Stimulated activated CD4-positive, alpha-beta T cell treated with anti-CD3 and anti-CD28 coated beads, TNF-alpha, amount 100 ng/mL, for 1 hour (primary cell): ENCODE data around the gene HDAC11.

ENCODE experiments used
- DNase-seq, 3 donors: peaks; one replicate each; pipeline ENCODE4 v3.0.0-alpha.2; 2020; ENCODE audit warnings: low read depth in 3 of 3, low spot score in 1 of 3

HDAC11 gene

GRCh38 chr3:13522236-13522635 is 42.1 kb downstream of the HDAC11 start:
- DNase-seq, result no peak

GRCh38 chr3:13524979-13525669 is 45.0 kb downstream of the HDAC11 start:
- no peak for DNase-seq

- no peak for DNase-seq
Observed at GRCh38 chr3:13525827-13526625, 45.9 kb downstream of the HDAC11 start.

GRCh38 chr3:13526626-13526949 is 46.5 kb downstream of the HDAC11 start:
- no peak for DNase-seq

- no peak for DNase-seq
Observed at GRCh38 chr3:13528217-13528867, 48.2 kb downstream of the HDAC11 start.

DNA sequence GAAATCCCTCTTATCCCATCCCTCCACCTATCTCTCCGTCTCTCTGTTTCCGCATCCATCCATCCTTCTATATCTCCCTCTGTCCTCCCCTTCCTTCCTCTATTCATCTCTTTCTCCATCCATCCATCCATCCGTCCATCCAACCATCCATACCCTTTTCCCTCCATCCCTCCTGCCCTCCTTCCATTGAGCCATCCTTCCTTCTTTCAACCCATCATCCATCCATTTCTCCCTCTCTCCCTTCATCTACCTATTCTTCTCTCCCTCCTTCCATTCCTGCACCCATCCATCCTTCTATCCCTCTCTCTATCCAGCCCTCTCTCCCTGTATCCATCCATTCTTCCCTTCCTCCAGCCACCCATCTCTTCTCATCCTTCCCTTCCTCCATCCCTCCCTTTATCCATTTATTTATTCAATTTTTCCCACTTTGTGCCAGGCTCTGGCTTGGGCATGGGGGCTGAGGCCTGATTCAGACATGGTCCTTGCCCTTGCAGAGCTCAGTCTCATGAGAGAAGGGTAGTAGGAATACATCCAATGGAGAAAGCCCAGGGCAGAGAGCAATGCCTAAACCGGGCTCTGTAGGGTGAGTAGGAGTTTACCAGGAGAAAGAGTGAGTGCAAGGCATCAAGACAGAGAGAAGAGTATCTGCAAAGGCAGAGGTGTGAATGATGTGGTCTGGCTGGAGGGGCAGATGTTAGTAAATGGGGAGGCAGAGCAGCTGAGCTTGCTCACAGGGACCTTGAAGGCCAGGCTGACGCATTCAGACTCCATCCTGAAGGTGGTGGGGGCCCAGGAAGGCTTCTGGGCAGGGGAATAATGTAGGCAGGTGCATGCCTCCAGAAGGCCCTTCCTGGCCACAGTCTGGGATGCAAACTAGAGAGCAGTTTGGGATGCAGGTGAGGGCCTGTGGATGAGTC is 49.3 kb downstream of the HDAC11 start:
- no peak for DNase-seq

DNA sequence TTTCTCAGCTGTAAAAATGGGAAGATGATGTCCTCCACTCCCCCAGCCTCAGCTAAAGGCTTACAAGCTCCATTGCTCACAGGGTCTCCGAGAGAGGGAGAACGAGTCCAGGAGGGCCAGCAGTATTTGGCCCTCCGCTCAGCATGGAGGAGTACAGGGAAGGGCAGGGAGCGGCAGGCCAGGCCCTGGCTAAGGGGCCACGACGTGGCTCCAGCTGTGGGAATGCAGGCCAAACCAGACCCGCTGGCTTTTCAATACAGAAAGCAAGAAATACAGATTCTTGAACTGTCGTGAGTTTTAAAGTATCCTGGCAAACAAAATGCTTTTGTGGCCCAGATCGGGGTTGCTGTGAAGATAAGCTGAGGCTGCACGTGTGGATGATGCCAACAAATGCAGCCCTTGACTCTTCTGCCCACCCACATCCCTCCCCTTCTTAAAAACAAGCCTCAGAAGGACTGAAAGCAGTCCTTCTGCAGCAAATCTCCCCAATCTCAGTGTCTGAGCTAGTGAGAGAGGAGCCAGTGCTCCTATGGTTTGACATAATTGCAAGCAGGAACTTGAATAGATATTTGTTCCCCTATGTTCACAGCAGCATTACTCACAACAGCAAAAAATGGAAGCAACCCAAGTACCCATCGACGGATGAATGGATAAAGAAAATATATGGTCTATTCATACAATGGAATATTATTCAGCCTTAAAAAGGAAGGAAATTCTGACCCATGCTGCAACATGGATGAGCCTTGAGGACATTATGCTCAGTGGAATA is 50.3 kb downstream of the HDAC11 start:
- DNase-seq, result no peak

GRCh38 chr3:13532085-13532484 is 52.0 kb downstream of the HDAC11 start:
- no peak for DNase-seq

GRCh38 chr3:13532631-13533030 is 52.5 kb downstream of the HDAC11 start:
- DNase-seq, result no peak

DNA sequence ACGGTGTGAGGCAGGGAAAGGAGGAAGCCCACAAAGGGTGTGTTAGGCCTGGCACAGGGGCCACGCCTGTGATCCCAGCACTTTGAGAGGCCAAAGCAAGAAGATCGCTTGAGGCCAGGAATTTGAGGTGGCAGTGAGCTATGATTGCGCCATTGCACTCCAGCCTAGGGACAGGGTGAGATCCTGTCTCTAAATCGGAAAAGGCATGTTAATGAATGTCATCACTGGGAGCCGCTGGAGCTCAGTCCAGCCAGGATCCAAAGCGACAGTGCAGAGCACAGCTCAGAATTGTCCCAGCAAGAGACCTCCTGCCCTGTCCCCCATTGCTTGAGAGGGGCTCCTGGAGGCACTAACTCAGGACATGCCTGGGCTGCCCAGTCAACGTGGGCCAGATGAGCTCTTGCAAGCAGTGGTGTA is 53.8 kb downstream of the HDAC11 start:
- DNase-seq, result no peak

- DNase-seq, result no peak
Observed at GRCh38 chr3:13535526-13535875, 55.4 kb downstream of the HDAC11 start.

DNA sequence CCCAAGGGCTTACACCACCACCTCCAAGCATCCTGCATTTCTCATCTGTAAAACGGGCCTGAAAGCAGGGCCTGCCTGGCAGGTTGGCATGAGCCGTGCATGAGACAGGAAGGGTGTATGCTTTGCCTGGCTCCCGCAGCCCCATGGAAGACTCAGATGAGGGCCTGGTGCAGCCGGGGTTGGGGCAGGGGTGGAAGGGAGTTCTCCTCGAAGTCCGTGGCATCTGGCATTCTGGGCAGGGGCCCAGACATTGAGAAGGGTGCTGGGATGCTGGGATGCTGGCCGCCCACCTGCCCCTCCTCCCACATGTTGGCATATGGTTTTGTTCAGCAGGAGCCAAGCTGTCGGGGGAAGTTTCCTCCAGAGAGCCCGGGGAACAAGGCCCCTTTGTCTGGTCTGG is 55.8 kb downstream of the HDAC11 start:
- DNase-seq, result no peak

- no peak for DNase-seq
Observed at GRCh38 chr3:13536432-13536831, 56.3 kb downstream of the HDAC11 start.

DNA sequence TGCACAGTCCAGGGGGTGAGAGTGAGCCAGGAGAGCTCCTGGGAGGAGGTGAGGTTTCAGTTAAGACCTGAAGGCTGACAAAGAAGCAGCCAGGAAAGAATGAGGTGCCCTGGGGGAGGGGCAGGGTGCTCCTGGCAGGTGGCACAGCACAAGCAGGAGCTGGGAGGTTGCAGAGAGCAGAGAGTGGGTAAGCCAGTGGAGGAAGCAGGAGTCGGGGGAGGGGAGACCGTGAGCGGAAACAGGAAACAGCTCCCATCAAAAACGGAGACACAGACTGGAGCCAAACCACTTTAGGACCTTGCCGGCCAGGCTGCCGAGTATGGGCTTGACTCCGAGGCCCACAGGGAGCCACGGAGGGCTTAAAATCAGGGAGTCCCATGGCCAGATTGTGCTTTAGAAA is 56.7 kb downstream of the HDAC11 start:
- no peak for DNase-seq

DNA sequence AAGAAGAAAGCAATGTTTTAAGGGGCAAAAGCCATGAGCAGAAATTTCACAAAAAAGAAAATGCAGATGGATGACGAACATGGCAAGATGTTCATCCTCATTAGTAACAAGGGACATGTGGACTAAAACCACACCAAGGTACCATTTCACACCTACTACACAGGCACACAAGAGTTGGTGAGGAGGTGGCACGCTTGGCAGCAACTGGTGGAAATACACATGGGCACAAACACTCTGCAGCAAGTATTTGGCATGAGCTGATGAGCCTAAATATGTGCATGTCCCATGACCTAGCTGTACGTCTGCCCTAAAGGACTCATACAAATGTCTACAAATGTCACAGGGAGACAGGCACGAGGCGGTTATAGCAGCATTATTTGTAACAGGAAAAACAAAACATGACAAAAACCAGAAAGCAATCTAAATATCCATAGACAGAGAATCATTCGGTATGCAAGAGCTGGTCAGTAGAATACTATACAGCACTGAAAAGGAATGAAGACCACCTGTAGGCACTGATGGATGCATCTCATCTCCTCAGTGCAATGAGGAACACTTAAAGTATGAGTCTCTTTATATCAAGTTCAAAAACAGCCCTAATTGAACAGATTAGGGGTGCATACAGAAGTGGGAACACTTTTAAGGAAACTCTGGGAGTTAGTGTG is 57.3 kb downstream of the HDAC11 start:
- no peak for DNase-seq

DNA sequence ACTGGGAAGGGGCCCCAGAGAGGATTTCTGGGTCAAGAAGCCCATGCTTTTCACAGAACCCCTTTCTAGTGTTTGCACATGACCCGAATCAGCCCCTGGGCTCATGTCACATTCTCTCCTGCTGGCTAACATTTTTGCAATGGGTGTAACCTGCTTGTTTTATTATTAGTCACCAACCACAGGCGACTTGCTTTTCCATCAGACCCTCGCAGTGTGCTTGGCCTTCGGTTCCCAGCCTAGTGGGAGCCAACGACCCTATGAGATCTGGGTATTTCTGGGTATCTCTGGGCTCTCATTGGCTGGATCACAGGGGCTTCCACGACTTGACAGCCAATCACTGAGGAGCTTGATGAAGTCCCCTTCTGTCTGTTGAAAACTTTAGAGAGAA is 57.8 kb downstream of the HDAC11 start:
- DNase-seq, result no peak

DNA sequence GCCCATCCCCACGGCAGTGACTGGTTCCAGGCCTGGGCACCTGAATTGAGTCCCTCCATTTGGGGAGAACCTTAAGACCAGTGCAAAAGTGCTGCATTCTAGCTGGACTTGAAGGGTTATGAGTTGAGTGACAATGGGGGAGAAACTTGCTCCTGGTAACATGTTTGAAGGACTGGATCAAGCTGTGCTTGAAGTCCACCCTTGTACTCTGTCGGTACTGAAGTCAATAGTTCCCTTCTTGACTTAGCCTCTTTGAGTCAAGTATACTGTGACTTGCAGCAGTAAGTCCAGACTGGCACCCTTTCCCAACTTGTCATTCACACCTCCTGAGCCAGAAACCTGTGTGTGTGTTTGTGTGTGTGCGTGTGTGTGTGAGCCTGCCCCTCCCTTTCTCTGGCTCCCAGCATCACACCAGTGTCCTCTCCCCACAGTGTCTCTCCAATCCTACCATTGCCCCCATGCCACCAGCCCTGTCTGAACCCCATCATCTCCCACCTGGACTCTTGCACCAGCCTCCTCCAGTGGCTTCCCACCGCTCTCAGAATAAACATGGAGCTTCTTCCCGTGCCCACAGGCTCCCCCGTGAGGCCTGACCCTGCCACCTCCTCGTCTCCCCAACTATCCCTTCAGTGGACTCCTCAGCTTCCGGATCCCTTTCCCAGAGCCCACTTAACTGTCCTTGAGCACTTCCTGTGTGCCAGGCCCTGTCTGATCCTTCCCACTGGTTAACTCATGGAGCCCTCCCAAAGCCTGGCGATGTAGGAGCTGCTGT is 58.6 kb downstream of the HDAC11 start:
- DNase-seq, result no peak

DNA sequence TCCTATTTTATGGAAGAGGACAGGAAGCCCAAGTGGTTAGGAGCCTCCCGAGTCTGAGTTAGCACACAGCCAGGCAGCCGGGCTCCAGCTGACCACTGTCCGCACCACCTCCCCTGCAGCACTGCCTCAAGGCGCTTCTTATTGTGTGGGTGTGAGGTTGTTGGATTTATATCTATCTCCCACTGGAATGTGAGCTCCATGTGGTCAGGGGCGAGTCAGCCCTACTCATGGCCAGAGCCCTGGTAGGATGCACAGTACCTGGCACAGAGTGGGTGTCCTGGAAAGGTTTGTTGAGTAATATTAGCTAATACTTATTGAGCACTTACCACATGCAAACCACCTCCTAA is 59.2 kb downstream of the HDAC11 start:
- DNase-seq, result no peak

GRCh38 chr3:13539671-13540070 is 59.6 kb downstream of the HDAC11 start:
- DNase-seq, result no peak
